T-helper 2 cell (primary cell): Measurements from ENCODE around the gene TRAPPC2L.

Experiments
- DNase-seq, 5 experiments: peaks; one replicate each; pipeline versions ENCODE4 v3.0.0 to v3.0.0-alpha.2; 2012 to 2022
- total RNA-seq, 2 donors: gene quantifications; one replicate each; lab custom pipeline; 2026; lab: John Stamatoyannopoulos, UW

TRAPPC2L gene
- total RNA-seq, result 24.9 to 26.1 reads per million in 2 donors

- peak; percentile 95 to 99 (median 99) for DNase-seq
Observed at GRCh38 chr16:88856828-88857727, at the start of gene TRAPPC2L, which contains the start of gene GALNS. Gene TRAPPC2L (plus strand): TSS chr16:88857127. CDS start chr16:88857151, 24 bp downstream. Gene GALNS (minus strand): TSS chr16:88856947. CDS start chr16:88856877, 70 bp downstream.

- no peak for DNase-seq
Observed at GRCh38 chr16:88807142-88807625, 49.7 kb upstream of the TRAPPC2L start.

- no peak for DNase-seq
Observed at GRCh38 chr16:88807626-88808453, 49.1 kb upstream of the TRAPPC2L start.

GRCh38 chr16:88809068-88809675 lies 47.8 kb upstream of the TRAPPC2L start:
- no peak for DNase-seq

- DNase-seq, result no peak
Observed at GRCh38 chr16:88809676-88810165, 47.2 kb upstream of the TRAPPC2L start.

GRCh38 chr16:88810166-88810911 lies 46.6 kb upstream of the TRAPPC2L start:
- DNase-seq, result peak in 1 of 5 experiments; percentile 30

- DNase-seq, result peak; percentile 35 to 84 (median 53)
Observed at GRCh38 chr16:88810912-88811768, 45.8 kb upstream of the TRAPPC2L start.

- peak; percentile 93 to 98 (median 95) for DNase-seq
Observed at GRCh38 chr16:88811769-88812512, 45.0 kb upstream of the TRAPPC2L start, which contains the start of gene APRT. Gene APRT (minus strand): TSS chr16:88811928. CDS start chr16:88811899, 29 bp downstream.

- peak in 1 of 5 experiments; percentile 41 for DNase-seq
Observed at GRCh38 chr16:88812513-88813268, 44.2 kb upstream of the TRAPPC2L start.

- no peak for DNase-seq
Observed at GRCh38 chr16:88813269-88814143, 43.4 kb upstream of the TRAPPC2L start.

GRCh38 chr16:88814144-88814502 lies 42.8 kb upstream of the TRAPPC2L start:
- DNase-seq, result no peak

- no peak for DNase-seq
Observed at GRCh38 chr16:88815227-88815626, 41.7 kb upstream of the TRAPPC2L start.

GRCh38 chr16:88815901-88816589 lies 40.9 kb upstream of the TRAPPC2L start:
- DNase-seq, result peak in 3 of 5 experiments; percentile 32 to 54 (median 35)

GRCh38 chr16:88816736-88817535 lies 40.0 kb upstream of the TRAPPC2L start:
- DNase-seq, result no peak

GRCh38 chr16:88817785-88818574 lies 38.9 kb upstream of the TRAPPC2L start:
- DNase-seq, result no peak

- no peak for DNase-seq
Observed at GRCh38 chr16:88818575-88818874, 38.4 kb upstream of the TRAPPC2L start.
